A549 treated with AZD9567 at 1 μM for 4 hours (cell line): ENCODE measurements around the gene EGFL7. TPM values are rescaled to one million over a fixed set of nuclear protein-coding genes. Genes with fewer than 3 reads are reported as not detected.

ENCODE experiments used
- total RNA-seq: library from RNA; stranded (reverse); fragments of 200-300 nt; extraction: Qiagen RNA extraction; gene quantifications from 5 replicates; pipeline ENCODE4 v1.2.3, GENCODE V29; 2022; ENCODE audit not compliant: insufficient read depth

EGFL7 gene
- total RNA-seq = 37.1 to 59.8 TPM (median 58.8 TPM) in 5 replicates

GRCh38 chr9:136662656-136663581 lies at the start of gene EGFL7:
Gene EGFL7 (plus strand): TSS chr9:136662916. CDS start chr9:136668283, 5,367 bp downstream.

DNA sequence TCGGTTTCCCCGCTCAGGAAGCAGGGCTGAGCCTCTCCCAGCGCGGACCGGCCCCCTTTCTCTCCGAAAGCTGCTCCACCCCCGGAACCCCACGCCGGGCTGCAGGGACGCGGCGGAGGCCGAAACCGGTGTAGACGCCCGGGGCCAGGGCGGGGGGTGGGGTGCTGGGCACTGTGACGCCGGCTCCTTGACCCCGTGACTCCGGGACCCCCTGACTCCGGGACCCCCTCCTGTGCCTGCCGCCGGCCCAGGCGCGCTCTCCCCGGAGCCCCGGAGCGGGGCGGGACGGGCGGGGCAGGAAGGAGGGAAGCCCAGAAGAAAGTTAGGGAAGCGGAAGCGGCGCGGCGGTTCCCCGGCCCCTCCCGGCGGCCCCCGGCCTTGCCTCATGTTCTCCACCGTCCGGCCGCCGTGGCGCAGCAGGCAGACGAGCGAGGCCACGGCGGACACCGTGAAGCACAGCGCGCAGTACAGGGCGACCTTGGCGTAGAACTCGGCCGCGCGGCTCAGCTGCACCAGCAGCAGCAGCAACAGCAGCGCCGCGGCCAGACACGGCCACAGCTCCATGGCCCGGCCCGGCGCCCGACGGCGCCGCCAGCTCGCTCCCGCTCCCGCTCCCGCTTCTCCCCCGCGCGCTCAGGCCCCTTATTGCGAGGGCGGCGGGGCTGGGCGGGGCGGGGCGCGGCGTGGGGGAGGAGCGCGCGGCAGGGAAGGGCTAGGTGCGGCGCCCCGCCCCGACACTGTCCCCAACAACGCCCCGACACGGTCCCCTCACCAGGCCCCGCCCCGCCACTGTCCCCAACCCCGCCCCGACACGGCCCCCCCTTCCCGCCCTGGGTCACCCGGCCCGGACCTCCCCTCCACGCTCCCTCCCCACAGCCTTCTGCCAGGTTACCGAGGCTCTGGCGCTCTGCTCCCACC lies 24.3 kb downstream of the EGFL7 start, which contains the start of gene AGPAT2:
AGPAT2 (minus strand) TSS at position 664 of the 918 bp plus-strand sequence; CDS start at position 564, 100 bp downstream.

DNA sequence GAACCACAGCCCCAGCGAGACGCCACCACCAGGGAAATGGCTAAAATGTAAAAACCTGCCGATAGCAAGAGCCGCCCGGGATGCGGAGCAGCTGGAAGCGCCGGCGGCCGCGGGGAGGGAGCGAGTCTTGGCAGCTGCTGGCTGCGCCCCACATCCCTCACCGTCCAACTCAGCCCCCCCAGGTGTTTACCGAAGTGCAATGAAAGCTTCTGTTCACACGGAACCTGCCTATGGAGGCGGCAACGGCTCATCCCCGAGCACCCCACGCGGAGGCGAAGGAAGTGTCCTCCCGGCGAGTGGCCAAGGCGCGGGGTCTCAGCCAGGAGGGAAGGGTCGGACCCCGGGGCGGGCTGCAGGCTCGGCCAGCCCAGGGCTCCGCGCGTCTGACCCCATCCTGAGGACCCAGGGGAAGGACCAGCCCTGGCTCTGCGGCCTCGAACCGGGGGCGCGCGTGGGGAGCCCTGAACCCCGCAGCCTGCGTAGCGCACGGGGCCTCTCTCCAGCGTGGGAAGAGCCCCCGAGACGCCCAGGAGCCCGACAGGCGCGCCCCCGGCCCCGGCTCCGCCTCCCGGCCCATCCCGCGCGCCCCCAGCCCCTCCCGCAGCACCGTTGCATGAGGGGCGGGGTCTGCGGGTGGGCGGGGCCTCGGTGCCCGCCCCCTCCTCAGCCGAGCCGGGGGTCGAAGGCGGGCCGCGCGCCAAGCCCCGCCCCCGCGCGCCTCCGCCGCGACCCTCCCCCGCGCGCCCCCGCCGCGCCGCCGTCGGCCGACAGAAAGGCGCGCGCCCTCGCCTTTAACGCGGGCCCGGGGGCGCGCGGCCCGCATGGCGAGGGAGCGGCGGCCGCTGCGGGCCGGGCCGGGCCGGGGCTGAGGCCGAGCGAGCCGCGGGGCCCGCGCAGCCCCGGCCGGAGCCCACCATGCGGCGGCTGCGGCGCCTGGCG lies 49.3 kb downstream of the EGFL7 start, which contains the start of gene DIPK1B:
DIPK1B (plus strand) TSS at position 822 of the 939 bp plus-strand sequence; CDS start at position 916, 94 bp downstream.

Other genes starting within 250 kb of the EGFL7 start
- gene INPP5E, start 223.1 kb upstream of the EGFL7 start, total RNA-seq = 14.6 to 24.5 TPM (median 23.8 TPM) in 5 replicates
- gene SEC16A, start 179.9 kb upstream of the EGFL7 start, total RNA-seq = 57.7 to 66.1 TPM (median 59.9 TPM) in 5 replicates
- gene NOTCH1, start 116.9 kb upstream of the EGFL7 start, total RNA-seq = 11.5 to 21.5 TPM (median 13.1 TPM) in 5 replicates
- gene AGPAT2, start 24.5 kb downstream of the EGFL7 start, total RNA-seq = 64.9 to 105 TPM (median 101 TPM) in 5 replicates
- 3.7 to 8.1 TPM (median 7.0 TPM) in 5 replicates for gene DIPK1B, start 49.7 kb downstream of the EGFL7 start, total RNA-seq
- not detected in 5 replicates for gene LCN10, start 80.0 kb downstream of the EGFL7 start, total RNA-seq
- gene LCN6, start 85.6 kb downstream of the EGFL7 start, total RNA-seq = not detected in 5 replicates
- gene LCN8, start 95.3 kb downstream of the EGFL7 start, total RNA-seq = not detected in 5 replicates
- 0.05 to 0.08 TPM (median 0.05 TPM) in 3 of 5 replicates, not detected in the others for gene LCN15, start 101.6 kb downstream of the EGFL7 start, total RNA-seq
- gene TMEM141, start 128.4 kb downstream of the EGFL7 start, total RNA-seq = 58.2 to 81.2 TPM (median 76.7 TPM) in 5 replicates
- gene CCDC183, start 133.4 kb downstream of the EGFL7 start, total RNA-seq = 0.39 to 0.89 TPM (median 0.44 TPM) in 4 of 5 replicates, not detected in the other
- gene RABL6, start 145.0 kb downstream of the EGFL7 start, total RNA-seq = 56.0 to 85.9 TPM (median 80.1 TPM) in 5 replicates
- 1.9 to 5.0 TPM (median 4.5 TPM) in 5 replicates for gene AJM1, start 179.6 kb downstream of the EGFL7 start, total RNA-seq
- 301 to 333 TPM (median 305 TPM) in 5 replicates for gene PHPT1, start 186.5 kb downstream of the EGFL7 start, total RNA-seq
- 3.8 to 5.7 TPM (median 4.6 TPM) in 5 replicates for gene MAMDC4, start 189.4 kb downstream of the EGFL7 start, total RNA-seq
- 355 to 516 TPM (median 465 TPM) in 5 replicates for gene EDF1, start 203.4 kb downstream of the EGFL7 start, total RNA-seq
- 28.1 to 60.7 TPM (median 48.5 TPM) in 5 replicates for gene TRAF2, start 223.6 kb downstream of the EGFL7 start, total RNA-seq